HG02981 (cell line): ENCODE data around the gene RAC2.

ENCODE experiments used
- ATAC-seq: cut with Tn5 transposase; IDR thresholded peaks from one replicate; pipeline ENCODE4 v1.9.1; 2021; ENCODE audit warnings: mild to moderate bottlenecking, moderate library complexity; ENCODE audit not compliant: unreplicated experiment

The RAC2 gene

DNA sequence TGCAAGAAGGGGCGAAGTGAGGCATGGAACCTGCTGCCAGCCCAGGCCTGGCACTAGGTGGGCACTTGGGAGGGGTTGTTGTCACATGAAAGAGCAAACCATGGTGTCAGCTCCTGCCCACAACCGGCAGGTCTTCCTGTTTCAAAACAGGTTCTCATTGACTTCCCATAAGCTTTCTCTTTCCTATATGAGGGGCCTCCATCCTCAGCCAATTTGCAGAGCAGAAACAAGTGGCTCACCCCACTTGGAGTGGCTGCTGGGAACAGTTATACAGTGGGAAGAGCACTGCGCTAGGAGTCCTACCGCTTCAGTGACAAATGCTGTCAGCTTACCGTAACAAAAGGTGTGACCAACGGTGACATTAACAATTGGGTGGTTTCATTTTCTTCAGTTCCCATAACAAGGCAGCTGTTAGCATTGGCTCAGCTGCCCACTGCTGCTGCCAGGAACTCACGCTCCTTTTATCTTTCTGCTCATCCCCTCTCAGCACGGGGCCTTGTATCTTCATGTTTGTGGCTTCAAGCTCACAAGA lies 21.6 kb downstream of the RAC2 start:
- no peak for ATAC-seq

GRCh38 chr22:37221424-37222333 lies 22.4 kb downstream of the RAC2 start:
- ATAC-seq: no peak

DNA sequence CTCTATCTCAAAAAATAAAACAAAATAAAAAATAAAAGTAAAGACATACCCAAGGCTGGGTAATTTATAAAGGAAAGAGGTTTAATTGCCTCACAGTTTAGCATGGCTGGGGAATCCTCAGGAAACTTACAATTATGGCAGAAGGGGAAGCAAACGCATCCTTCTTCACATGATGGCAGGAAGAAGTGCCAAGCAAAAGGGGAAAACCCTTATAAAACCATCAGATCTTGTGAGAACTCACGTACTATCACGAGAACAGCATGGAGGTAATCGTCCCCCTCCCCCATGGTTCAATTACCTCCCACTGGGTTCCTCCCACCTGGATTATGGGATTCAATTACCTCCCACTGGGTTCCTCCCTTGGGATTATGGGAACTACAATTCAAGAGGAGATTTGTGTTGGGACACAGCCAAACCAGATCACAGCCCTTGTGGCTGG lies 23.5 kb downstream of the RAC2 start:
- ATAC-seq: no peak

- ATAC-seq: no peak
Measured at GRCh38 chr22:37219533-37219932, 24.5 kb downstream of the RAC2 start.

GRCh38 chr22:37218771-37219411 lies 25.2 kb downstream of the RAC2 start:
- ATAC-seq: peak; percentile 75

GRCh38 chr22:37218399-37218770 lies 25.7 kb downstream of the RAC2 start:
- ATAC-seq: peak; percentile 25

DNA sequence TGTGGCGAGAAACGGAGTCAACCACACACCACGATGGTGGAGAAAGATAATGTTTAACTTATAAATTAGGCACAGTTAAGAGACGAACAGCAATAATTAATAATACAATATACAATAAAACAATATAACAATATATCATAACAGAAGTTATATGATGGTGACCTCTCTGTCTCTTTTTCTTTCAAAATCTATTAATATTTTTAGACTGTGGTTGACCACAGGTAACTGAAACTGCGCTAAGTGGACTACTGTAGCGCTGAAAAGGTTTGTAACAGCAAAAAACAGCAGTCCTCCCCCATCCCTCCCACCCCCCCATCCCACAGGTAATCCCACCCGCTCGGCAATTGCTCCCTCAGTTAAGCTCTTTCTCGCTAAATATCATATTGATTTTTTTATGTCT lies 28.2 kb downstream of the RAC2 start:
- no peak for ATAC-seq

GRCh38 chr22:37214731-37215030 lies 29.4 kb downstream of the RAC2 start:
- ATAC-seq: no peak

GRCh38 chr22:37213941-37214730 lies 29.9 kb downstream of the RAC2 start:
- ATAC-seq: no peak

DNA sequence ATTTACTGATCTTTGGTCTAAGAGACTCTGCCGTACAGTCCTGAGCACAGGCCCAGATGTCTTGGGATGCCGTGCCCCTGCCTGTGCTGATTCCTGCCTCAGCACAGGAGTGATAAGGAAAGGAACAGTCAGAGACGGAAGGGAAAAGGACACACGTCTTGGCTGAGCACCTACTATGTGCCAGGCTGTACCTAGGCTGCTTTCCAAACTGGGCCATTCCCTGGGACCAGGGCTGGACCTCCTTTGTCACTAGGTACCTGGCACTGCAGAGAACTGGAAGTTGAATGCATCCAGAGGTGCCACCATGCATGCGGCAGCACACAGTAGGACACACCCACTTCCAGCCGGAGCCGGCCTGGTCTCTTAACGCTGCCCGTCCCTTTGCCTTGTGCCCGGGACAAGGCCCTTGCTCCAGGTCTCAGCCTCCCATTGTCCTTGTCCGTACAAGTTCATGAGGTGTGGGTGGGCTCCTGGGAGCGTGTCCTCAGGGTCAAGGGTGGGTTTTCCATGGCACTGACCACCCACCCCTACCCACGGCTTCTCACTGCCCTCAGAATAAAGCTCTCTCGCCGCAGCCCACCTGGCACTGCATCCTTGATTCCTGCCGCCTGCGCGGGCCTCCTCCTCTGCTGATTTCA lies 30.7 kb downstream of the RAC2 start:
- ATAC-seq: no peak

DNA sequence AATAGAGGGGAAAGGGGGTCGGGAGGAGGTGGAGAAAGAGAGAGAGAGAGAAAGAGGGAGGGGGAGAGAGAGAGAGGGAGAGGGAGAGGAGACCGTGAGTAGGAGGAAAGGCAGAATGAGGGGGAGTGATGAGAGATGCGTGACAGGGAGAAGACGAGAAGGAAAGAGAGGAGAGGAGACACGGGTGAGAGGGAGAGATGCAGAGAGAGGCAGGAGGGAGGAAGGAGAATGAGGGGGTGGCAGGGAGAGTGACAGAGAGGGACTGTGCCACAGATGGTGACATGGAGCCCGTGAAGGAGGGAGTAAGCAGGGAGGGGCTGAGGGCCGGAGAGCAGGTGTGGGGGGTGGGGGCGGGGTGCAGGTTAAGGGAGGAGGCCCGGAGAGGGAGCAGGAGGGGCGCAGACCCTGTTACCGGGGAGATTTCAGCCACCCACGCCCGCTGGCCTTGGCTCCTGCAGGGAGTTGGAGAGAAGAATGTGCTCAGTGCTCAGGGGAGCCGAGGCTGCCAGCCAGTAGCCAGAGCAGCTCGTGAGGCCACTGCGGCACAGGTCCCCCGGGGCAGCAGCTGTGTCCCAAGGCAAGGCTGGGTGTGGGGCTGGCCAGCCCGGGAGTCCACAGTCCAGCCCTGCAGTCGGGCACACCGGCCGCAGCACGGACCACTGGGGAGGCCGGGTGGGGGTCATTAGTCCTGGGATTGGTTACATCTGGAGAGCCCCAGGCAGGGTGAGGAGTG lies 31.7 kb downstream of the RAC2 start, which contains the start of gene SSTR3:
TSS of gene SSTR3 (minus strand) at position 304 of the 733 bp plus-strand sequence. CDS start 4,674 bp downstream, outside the sequence.
- ATAC-seq: no peak

DNA sequence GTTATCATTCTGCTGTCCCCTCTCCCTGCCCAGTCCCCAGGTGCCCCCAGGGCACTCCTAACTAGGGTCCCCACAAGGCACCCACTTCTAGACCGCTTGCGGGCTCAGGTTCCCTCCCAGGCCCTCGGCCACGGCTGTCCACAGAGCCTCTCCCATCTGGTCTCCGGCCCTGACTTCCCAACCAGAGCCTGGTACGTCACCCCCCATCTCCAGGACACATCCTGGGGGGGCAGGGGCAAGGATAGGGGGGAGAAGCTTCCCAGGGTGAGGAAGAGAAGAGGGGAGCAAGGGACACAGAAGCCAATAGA lies 32.2 kb downstream of the RAC2 start:
- ATAC-seq: no peak

DNA sequence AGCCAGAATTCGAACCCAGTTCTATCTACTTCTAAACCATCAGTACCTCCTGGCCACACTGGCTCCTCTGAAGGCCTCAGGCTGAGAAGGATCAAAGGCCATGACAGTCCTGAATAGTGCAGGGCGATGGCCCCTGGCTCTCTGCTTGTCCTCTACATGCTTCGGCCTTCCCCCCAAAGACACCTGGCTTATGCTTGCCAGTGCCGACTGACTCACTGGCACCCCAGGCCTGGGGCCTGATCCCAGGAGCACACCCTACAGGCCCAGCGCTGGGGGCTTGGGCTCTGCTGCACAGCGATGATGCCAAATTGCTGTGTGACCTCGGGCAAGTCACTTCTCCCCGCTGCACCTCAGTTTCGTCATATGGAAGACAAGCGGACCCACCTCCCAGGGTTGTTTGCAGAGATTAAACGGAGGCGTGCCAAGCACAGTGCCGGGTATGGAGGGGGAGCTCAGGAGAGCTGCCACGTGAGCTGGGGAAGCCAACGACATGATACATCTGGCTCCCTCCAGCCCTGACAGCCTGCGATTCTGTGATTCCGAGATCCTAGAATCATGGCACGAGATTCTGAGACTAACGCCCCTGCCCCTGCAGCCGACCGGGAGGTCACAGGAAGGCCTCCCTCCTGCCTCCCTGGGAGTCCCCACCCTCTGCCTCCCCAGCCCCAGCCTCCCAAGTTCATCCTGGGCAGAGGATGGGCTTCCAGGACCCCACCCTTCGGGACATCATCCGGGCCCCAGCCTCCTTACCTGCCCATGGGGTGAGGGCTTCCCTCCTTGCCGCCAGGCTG lies 32.8 kb downstream of the RAC2 start:
- ATAC-seq: no peak

DNA sequence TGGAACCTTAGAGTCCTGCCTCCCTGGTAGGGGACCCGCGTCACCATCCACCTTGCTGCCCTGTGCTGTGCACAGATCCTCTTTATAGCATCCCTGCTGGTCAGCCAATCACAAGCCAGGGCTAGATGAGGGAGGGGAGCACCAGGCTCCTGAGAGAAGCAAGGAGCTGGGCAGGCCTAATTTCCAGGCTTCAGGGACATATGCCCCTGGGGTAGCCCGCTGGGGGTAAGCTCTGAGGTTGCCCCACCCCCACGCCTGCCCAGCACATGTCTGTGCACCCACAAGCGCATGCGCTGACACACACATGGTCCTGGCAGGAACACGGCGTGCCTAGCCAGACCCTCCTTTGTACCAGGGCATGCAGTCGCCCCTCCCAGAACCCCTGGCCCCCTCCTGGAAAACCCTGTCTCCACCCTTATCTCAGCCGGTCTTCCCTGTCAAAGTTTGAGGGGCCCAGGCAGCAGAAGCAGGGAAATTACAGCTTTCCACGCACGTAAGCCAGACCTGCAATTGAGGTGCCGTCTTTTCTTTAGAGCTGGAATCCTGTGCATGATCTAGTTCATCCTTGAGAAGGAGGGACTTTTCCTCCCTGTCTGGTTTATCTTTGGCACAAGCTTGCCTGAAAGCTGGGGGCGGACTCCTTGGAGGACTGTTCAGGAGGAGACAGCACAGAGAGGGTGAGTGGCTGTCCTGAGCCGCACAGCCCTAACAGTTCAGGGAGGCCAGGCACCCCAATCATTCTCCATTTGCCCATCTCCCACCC lies 33.8 kb downstream of the RAC2 start:
- no peak for ATAC-seq

DNA sequence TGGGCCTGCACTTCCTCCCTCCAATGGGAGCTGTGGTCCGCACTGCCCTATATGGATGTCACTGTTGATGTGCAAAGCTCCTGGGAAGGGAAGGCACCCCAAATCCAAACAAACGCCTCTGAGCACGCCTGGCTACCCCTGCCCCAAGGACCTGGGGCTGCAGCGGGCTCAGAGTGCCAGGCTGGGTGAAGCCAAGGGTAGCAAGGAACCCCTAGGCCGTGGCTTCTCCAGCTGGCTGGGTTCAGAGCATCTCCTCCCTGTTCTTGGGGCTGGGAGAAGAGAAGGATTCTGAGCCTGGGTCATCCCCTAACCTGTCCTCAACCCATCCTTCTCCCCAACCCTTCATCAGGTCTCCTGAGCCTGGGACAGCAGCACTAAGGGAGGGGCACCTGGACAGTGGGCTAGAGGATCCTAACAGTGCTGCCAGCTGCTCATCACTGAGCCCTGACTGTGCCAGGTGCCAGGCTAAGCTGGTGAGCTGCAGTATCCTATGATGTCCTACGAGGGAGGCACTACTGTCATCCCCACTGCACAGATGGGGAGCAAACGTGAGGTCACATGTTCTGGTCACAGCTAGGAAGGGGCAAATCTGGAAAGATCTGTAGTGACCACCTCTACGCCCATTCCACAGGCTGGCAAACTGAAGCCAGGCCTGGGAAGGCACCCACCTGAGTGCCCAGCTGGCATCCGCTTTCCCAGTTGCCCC lies 34.8 kb downstream of the RAC2 start:
- no peak for ATAC-seq

- no peak for ATAC-seq
Measured at GRCh38 chr22:37208401-37209139, 35.5 kb downstream of the RAC2 start.

DNA sequence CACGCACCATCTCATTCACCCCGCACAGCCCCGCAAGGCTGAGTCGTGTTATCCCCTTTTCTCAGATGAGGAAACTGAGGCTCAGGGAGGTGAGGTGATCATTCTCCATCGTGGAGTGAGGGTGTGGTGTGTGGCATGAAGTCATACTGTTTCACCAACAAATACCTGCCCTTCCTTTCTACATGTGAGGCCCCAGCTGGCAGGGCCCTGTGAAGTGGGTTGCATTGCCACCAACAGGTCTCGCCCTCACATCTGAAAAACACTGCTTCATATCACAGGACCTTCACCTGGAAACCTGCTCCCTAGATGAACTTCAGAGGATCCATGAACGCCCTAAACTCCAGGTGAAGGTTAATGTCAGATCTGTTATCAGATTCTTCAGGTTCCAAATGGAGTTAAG lies 36.1 kb downstream of the RAC2 start:
- no peak for ATAC-seq
